Right forelimb (tissue), 1 donor: ENCODE measurements around the gene LTBP4.

ENCODE experiments used
- DNase-seq: peaks from one replicate; pipeline ENCODE4 v3.0.0-alpha.2; 2018

LTBP4 gene

DNA sequence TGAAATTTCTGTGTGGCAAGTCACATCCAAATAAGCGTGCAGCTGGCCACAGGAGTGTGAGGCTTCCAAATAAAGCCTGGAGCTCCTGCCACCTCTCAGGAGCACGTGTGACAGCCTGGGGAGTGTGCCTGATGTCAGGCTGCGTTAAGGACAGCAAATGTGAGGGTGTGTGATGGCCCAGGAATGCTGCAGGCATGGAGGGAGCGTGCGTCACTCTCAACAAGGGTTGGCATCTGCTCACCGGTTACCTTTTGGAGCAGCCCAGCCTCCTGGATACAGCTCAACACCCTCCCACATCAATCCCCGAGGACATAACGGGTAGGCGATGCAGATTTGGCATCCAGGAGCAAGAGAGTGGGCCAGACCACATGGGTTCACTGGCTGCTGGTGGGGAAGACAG lies 70.2 kb downstream of the LTBP4 start:
- no peak for DNase-seq

DNA sequence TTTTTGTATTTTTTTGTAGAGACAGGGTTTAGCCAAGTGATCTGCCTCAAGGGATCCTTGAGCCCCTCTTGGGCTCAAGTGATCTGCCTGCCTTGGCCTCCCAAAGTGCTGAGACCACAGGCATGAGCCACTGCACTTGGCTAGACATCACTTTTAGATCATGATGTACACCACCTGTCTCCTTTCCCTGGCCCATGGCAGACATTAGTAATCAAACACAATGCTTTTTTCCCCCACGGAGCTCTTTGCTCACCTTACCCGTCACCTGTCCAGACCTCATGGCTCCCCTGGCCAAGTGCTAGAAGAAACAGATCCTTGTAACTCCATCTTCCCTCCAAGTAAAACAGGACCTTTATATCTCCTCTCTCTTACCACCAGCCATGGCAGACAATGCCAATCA lies 70.9 kb downstream of the LTBP4 start:
- no peak for DNase-seq

GRCh38 chr19:40672573-40673299 lies 71.6 kb downstream of the LTBP4 start:
- no peak for DNase-seq

- DNase-seq: no peak
Observed at GRCh38 chr19:40673397-40673796, 72.2 kb downstream of the LTBP4 start.

- no peak for DNase-seq
Observed at GRCh38 chr19:40674291-40674690, 73.1 kb downstream of the LTBP4 start.

DNA sequence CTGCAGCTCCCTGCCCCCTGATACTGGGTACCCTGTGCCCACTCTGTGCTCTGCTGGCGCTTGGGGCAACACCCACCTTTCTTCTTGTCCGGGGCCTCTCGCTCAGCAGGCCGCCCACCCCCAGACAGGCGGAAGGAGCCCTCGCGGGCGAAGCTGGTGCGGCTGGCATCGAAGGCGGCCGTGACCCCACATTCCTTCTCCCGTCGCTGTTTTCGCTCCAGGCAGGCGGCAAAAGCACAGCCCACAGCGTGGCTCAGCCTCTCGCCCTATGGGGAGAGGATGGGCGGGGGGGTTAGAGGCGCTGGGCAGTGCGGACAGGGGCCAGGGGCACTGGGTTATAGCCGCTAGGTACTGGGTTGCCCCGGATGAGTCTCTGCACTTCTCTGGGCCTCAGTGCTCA lies 76.0 kb downstream of the LTBP4 start:
- DNase-seq: no peak
